BE2C (cell line): ENCODE data around the gene SPCS2.

Experiments
- DNase-seq: peaks from one replicate; pipeline ENCODE4 v3.0.0-alpha.2; 2020
- H3K27me3 ChIP-seq: fragments of 250-450 bp; sonication (Bioruptor Pico); 2 replicates; pipeline ENCODE4 v1.5.1; 2020; ENCODE audit warnings: mild to moderate bottlenecking
- H3K36me3 ChIP-seq: fragments of 250-450 bp; sonication (Bioruptor Pico); 2 replicates; pipeline ENCODE4 v1.5.1; 2020; ENCODE audit warnings: mild to moderate bottlenecking
- H3K4me1 ChIP-seq: fragments of 250-450 bp; sonication (Bioruptor Pico); 2 replicates; pipeline ENCODE4 v1.5.1; 2020
- H3K4me3 ChIP-seq: 2 replicates; pipeline ENCODE4 v1.5.1; 2011; ENCODE audit warnings: low read depth, low read length
- H3K9me3 ChIP-seq: fragments of 250-450 bp; sonication (Bioruptor Pico); 2 replicates; pipeline ENCODE4 v1.5.1; 2020
- CTCF ChIP-seq: IDR thresholded peaks from 2 replicates; pipeline ENCODE4 v1.5.1; 2012; ENCODE audit warnings: mild to moderate bottlenecking, low read depth, low read length

Gene SPCS2

DNA sequence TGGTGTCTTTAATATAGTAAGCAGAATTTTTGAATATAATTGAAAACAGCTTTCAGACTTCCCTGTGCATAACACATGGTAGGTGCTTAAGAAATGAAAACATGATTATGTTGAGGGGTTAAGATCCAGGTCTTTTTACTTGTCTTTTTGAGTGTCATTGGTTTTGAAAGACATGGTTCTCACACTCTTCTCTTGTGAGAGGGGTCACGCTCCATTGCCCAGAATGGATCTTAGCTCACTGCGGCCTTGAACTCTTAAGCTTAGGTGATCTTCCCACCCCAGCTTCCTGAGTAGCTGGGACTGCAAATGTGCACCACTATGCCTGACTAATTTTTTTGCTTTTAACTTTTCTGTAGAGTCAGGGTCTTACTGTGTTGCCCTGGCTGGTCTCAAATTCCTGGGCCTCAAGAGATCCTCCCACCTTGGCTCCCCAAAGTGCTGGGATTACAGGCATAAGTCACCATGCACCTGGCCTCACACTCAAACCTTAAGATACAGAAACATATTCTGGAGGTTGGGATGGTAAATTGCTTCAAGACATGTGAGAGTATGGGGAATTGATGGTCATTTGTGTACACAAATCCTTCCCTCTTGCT lies 1.4 kb downstream of the SPCS2 start:
- no peak for TF ChIP-seq CTCF
- peaks cover 25% of the 10 kb centered on the region for H3K36me3 ChIP-seq
- DNase-seq, result no peak
- no peaks in the 10 kb centered on the region for H3K9me3 ChIP-seq
- H3K4me3 ChIP-seq, result peak overlapping the region; percentile 95
- peaks cover 3% of the 10 kb centered on the region for H3K4me1 ChIP-seq
- H3K27me3 ChIP-seq, result no peaks in the 10 kb centered on the region

GRCh38 chr11:74951226-74951625 lies 2.2 kb downstream of the SPCS2 start:
- H3K27me3 ChIP-seq, result no peaks in the 10 kb centered on the region
- no peak overlapping the region for H3K4me3 ChIP-seq
- no peaks in the 10 kb centered on the region for H3K9me3 ChIP-seq
- DNase-seq, result no peak
- peaks cover 3% of the 10 kb centered on the region for H3K4me1 ChIP-seq
- H3K36me3 ChIP-seq, result peaks cover 25% of the 10 kb centered on the region
- TF ChIP-seq CTCF, result no peak

- Histone ChIP-seq H3K36me3 (peaks cover 30% of the 10 kb centered on the region), H3K4me1 (peaks cover 3% of the 10 kb centered on the region), H3K27me3 (no peaks in the 10 kb centered on the region), H3K9me3 (no peaks in the 10 kb centered on the region), H3K4me3 (no peak overlapping the region)
- TF ChIP-seq CTCF, result no peak
- no peak for DNase-seq
These were observed 3.7 kb downstream of the SPCS2 start for GRCh38 chr11:74952752-74953151.

- no peak for DNase-seq
- Histone ChIP-seq H3K4me1 (peaks cover 8% of the 10 kb centered on the region), H3K36me3 (peaks cover 33% of the 10 kb centered on the region), H3K4me3 (no peak overlapping the region), H3K27me3 (no peaks in the 10 kb centered on the region), H3K9me3 (no peaks in the 10 kb centered on the region)
- TF ChIP-seq CTCF, result no peak
These were observed 4.4 kb downstream of the SPCS2 start for GRCh38 chr11:74953451-74953850.

GRCh38 chr11:74954199-74954598 lies 5.1 kb downstream of the SPCS2 start:
- no peak for DNase-seq
- no peaks in the 10 kb centered on the region for H3K27me3 ChIP-seq
- H3K36me3 ChIP-seq, result peaks cover 36% of the 10 kb centered on the region
- no peak overlapping the region for H3K4me3 ChIP-seq
- TF ChIP-seq CTCF, result no peak
- H3K9me3 ChIP-seq, result no peaks in the 10 kb centered on the region
- peaks cover 8% of the 10 kb centered on the region for H3K4me1 ChIP-seq

DNA sequence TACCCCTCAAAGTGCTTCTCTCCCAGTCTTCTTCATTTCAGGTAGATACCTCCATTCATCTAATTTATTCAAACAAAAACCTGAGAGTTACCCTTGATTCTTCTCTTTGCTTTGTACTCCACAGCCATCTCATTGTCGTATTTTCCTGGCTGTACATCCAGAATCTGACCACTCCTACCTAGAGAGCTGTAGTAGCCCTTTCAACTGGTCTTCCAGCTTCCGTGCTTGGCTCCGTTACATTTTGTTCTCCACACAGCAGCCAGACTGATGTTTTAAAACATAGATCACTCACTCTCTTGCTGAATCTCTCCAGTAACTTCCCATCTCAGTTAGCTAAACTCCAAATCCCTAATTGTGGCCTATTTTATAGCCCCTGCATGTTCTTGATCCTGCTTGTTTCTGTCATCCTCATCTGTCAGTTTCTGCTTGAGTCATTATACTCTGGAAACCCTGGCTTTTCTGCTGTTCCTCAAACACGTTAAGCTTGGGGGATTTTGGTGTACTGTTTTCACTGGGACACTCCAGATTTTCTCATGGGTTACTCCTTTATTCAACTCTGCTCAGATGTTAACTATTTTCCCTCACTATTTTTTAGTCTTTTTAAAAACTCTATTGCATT lies 7.4 kb downstream of the SPCS2 start:
- Histone ChIP-seq H3K36me3 (peaks cover 40% of the 10 kb centered on the region), H3K4me3 (no peak overlapping the region), H3K9me3 (no peaks in the 10 kb centered on the region), H3K27me3 (no peaks in the 10 kb centered on the region), H3K4me1 (peaks cover 5% of the 10 kb centered on the region)
- DNase-seq, result no peak
- no peak for TF ChIP-seq CTCF
